GM18861 (cell line): ENCODE measurements around the gene ADAM22.
A peak's percentile ranks its signal among the peaks of the same experiment; 100 is the strongest.
"Not testable (repeated sequence)": the region's sequence is repeated elsewhere in the genome, so short reads cannot be mapped to it uniquely, and the experiment has no call there.

ENCODE experiments used
- ATAC-seq: cut with Tn5 transposase; IDR thresholded peaks from one replicate; pipeline ENCODE4 v1.9.1; 2021; ENCODE audit not compliant: unreplicated experiment

The ADAM22 gene

DNA sequence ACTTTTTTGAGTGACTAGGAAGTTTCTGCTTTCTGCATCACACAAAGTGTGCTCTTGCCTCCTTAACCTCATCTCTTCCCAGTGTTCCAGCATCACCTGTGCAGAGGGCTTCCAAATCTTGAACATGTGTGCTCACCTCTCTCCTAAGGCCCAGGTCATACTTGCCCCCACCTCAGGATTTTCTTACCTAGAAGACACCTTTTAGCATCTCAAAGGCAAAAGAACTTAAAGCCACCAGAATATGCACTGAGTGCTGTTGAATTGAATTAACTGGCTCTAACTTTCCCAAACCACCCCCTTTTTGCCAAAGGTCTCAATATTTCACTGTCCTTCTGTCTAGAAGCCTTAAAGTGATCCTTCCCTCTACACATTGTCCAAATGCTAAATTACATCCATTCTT lies 219.3 kb downstream of the ADAM22 start:
- ATAC-seq = no peak

DNA sequence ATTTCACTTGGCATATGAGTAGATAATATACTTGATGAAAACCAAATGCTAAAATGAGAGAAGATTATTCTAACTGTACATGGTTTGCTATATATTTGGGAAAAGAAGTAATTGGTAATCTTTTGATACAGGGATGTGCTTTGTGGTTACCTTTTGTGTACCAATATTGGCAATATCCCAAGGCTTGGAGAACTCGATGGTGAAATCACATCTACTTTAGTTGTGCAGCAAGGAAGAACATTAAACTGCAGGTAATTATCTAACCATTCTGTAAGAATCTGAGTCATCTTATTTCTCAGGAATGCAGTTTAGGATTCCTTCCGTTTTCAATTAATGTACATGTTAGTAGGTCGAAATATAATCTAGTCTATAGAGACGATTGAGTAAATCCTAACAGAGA lies 221.7 kb downstream of the ADAM22 start:
- no peak for ATAC-seq

DNA sequence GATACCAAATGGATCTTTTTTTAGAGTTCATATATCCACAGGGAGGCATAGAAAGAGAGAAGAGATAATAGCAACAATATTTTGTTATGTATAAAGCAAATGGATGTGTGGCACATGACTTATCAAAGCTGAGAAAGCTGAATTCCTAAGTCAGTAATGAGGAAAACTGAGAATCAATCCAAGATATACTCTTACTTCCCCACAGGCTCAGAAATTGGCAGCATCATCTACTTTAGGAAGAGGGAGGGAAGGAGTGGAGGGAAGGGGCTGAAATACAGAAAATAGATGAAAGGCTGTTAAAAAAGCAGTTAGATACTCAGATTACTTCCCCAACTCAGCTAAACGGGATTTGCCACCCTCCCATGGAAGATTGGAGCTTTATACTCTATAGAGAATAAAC lies 222.3 kb downstream of the ADAM22 start:
- no peak for ATAC-seq

DNA sequence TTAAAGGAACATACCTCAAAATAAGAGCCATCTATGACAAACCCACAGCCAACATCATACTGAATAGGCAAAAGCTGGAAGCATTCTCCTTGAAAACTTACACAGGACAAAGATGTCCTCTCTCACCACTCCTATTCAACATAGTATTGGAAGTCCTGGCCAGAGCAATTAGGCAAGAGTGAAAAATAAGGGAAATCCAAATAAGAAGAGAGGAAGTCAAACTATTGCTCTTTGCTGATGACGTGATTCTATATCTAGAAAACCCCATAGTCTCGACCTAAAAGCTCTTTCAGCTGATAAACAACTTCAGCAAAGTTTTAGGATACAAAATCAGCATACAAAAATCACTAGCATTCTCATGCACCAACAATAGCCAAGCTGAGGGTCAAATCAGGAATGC lies 225.7 kb downstream of the ADAM22 start:
- ATAC-seq = not testable (repeated sequence)

DNA sequence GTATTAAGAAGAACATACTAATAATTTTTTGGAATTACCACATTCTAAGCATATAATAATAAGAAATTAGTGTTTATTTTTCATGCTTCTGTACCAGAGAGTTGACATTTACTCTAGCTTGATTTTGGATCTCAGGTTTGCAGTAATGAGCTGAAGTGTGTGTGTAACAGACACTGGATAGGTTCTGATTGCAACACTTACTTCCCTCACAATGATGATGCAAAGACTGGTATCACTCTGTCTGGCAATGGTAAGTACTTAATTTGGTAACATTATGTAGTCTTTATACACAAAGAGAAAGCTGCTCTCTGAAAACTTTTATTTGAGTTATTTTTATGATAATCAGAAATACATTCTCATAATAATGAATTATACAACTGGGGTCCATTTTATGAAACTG lies 231.6 kb downstream of the ADAM22 start:
- no peak for ATAC-seq

DNA sequence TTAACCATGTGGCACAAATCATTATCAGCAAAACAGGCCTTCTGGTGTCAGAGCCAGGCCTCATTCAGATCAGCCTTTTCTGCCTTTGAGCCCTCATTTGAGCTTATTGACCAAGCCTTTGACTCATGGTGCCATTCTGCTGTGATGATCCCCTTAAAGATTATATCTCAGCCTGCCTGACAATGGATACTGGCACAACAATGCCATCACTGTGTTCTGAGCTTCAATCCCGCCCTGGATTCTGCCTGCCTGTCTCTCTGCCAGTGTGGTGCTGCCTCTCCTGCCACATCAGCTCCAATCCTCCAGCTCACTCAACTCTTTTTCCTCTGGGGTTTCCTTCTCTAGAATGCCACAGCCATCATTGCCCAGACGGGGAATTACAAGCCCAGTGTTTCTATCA lies 233.2 kb downstream of the ADAM22 start:
- ATAC-seq = no peak

DNA sequence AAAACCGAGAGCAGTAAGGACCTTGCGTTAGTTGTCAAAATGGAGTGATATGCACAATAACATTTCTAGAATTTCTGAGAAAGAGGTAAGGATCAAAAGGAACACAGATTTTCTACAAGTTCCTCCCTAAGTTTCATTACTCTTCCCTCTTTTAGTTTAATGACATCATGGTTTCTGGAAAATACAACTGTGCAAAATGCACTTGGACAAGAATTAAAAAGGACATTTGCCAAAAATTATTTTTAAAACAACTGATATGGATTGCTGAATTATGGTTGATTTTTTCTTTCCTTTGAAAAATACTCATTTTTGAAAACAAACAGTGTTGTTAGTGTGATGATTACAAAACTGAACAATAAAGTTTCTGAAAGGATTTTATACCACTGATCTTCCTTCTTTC lies 233.7 kb downstream of the ADAM22 start:
- ATAC-seq = no peak

DNA sequence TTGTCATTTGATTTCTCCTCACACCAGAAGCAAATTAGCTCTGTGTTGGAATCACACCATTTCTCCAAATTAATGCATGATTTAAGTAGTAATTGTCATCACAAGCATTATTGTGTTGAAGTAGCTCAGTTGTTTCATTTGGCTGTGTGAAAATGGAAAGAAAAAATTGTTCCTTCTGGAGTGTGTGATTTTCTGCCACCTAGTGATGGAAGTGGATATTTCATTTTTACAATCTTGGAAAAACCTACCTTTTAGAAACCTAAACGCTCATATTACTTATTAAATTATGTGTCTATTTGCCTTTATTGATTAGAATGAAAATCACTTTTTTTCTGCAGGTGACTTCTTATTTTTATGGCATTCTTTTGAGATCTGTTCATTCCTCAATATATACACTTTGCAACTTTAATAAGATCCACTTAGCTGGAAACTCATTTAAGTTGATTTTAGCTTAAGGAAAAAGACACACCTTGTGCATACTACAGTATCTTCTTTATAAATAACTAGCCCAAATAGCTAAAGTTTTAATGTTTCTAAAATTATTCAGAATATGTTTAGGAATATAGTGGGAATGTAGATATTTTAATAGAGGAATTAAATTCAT lies 235.8 kb downstream of the ADAM22 start:
- ATAC-seq = no peak

DNA sequence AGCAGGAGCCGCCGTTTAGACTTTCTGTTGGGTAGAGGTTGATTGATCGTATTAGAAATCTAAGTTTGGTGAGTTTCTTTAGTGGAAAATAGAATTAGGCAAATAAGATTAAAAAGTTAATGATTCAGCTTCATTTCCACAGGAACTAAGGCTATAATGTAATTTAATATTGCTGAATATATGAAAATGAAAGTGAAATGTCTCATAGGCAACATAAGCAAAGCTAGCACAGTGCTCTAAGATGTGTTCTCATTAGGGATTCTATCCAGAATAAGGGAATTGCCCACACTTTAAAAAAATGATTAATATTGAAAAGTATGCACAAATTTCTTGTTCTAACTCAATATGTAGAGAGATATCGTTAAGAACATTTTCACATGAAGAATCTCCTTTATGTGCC lies 238.8 kb downstream of the ADAM22 start:
- no peak for ATAC-seq

DNA sequence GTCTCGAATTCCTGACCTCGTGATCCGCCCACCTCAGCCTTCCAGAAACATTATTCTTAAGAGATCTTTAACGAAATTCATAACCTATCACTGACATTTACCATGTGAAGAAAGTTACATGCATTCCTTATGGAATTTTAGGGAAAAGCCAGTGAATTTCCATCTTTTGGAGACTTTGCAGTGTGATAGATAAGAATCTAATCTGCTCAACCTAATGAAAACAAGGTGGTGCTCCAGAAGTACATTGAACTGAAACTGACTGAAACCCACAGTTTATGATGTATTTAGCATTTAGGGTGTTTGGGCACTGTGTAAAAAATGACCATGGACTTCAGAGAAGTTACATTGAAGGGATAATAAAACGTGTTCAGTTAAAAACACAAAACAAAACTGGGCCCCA lies 242.1 kb downstream of the ADAM22 start:
- ATAC-seq = no peak

DNA sequence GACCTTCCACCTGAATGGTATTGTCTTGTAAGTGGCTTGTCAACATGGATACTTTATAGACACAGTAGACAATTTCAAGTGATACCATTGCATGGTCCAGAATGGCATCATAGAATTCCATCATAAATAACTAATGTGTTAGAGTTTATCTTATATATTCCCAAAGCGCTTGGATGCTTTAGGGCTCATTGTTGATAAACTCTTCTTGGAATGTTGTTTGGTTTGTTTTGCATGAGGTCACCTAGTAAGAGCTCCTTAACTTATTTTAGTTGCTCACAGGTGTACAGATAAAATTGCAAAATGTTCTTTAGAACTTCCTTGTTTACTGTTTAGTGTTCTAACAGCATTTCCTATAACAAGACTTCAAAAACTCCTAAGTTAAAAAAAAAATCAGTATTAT lies 249.0 kb downstream of the ADAM22 start:
- no peak for ATAC-seq

DNA sequence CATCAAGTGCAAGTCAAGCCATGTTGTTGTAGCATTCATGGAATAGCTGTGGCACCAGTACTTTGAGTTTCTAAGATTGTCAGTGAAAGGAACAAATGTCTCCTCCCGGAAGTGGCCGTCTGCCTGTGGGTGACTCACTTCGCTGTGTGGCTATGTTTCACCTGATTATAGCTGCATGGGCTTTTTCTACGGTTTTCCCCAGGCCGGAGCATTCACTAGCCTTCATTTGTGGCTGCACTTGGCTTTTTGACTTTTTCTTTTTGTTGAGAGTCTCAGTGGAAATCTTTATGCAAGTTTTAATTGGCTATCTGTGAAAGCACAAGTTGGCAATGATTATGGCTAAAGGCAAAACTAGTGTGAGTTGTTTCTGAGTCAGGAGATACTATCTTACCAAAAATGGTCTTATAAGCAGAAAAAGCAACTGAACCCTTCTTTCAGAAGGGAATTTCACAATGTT lies 250.8 kb downstream of the ADAM22 start:
- ATAC-seq = no peak

DNA sequence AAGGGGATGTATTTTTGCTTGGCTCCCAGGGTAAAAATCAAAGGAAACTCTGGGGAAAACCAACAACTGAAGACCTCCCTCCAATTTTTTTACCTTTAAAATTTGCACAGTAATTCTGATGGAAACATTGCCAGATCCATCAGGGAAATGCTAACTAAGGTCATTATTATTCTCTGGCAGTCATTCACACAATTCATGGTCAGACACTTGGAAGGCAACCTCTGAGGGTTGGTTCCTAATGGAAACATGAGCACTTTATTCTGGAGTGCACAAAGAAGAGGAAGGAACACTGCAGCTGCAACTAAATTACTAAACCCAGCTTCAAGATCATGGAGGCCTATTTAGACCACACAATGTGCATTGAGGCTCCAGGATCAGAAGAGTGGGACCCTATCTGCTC lies 251.6 kb downstream of the ADAM22 start:
- no peak for ATAC-seq

DNA sequence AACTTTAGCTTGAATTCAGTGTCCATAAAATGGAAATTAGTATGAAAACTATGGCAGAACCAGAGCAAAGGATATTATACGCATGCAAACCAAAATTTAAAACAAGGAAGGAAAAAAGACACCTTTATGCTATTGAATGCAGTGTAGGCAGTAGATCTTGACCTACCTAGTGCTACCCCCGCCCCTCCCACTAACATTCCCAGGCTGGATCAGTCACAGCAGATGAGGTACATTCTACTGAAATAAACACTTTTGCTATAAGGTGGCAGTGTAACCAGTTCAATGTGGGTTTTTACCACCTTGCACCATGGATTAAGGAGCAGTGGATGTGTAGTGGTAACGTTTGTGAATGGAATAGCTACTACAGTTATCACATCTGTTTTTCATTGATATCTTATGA lies 257.9 kb downstream of the ADAM22 start:
- no peak for ATAC-seq

DNA sequence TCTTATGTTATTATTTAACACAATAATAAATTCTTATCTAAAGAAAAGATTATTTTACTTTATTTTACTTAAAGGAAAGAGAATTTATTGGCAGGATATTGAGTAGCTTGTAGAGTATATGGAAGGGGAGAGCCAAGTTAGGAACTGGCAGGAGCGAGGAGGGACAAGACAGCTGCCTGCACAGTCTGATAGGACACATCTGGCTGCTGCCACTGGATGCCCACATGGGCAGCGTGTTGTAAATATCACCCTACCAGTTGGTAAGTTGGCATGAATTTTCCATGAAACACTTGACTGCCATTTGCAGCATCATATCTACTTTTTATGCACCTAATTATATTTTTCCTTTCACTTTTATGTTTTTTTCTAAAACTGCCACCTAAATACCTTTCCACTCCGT lies 266.2 kb downstream of the ADAM22 start:
- ATAC-seq = no peak

DNA sequence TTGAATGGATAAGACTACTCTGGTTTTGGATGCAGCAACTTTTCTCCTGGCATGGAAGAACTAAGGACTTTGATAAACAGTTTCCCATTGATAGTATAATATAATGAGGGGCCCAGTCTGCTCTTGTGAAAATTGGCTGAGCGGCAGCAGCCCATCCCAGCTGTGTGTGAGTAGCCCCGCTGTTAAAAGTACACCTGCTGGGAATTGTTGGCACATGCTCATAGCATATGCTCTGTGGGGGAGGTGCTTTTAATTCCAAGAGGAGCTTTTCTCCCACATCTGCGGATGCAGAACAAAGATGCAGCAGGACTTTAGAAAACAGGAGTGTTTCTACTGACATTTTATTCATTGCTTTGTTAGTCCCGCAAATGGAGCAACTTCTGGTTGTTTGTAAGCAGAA lies 266.7 kb downstream of the ADAM22 start:
- no peak for ATAC-seq

DNA sequence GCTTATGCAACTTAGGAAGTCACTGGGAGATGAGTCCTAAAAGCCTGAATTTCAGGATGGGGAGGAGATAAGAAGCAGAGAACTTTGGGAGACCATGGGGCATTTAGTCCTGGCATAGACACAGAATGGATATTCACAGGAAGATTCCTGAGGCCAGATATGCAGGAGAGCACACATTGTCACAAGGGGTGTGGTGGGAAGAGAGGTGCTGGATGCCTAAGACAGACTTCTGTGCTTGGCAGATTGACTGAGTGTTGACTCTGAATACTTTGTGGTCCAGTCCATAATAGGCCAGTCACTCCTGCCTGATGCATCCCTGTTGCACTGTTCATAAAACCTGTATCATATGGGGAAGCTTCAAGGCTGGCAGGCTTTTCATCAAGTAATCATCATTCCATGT lies 267.3 kb downstream of the ADAM22 start:
- no peak for ATAC-seq

DNA sequence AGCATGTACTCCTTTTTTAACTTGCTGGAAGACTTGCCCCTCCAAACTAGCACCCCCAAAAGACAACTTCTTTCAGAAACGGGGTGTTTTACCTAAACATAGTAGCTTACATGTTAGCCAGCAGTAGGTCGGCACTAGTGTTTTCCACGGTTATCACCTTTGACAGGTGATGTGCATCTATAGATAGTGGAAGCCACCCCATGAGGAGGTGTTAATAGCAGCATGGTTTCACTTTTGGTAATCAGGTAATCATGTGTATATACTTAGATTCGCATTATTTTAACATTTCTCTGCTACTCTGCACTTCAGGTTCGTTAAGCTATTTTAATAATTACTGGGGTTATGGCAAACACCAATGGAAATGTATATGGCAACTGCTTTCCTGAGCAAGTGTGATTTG lies 268.2 kb downstream of the ADAM22 start:
- ATAC-seq = no peak

DNA sequence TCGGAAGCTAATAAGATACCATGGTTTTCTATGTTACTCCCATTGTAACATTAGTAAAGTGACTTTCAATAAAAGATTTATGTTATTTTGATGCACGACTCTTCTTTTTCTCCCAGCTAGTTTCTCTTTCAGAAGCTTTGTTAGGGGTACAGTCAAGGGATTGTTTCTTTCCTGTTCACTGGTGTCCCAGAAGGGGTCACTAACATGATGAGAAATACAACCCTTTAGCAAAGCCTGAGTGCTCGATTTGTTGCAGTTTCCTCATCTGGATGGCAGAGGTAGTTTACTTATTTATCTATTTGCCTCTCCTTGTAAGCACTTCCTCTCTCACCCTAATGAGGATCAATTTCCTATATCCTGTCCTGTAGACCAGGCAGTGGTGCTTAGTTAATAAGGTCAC lies 268.7 kb downstream of the ADAM22 start:
- peak; percentile 40 for ATAC-seq

DNA sequence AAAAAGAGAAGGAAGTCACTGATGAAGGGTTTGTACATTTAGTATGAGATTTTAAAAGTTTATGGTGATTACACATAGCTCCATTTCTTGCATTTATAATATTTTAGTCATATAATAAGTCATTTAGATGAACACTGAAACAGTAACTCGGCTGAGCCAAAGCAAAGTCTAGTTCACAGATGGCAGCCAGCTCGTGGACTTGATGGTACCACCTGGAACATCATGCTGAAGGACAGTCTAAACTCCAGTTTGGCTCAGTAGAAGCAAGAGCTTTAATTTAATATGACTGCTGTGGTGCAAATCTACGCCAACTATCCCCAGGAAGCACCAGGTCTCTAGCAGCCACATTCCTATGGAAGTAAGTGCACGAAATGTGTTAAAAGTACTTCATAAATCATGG lies 269.4 kb downstream of the ADAM22 start:
- ATAC-seq = no peak

DNA sequence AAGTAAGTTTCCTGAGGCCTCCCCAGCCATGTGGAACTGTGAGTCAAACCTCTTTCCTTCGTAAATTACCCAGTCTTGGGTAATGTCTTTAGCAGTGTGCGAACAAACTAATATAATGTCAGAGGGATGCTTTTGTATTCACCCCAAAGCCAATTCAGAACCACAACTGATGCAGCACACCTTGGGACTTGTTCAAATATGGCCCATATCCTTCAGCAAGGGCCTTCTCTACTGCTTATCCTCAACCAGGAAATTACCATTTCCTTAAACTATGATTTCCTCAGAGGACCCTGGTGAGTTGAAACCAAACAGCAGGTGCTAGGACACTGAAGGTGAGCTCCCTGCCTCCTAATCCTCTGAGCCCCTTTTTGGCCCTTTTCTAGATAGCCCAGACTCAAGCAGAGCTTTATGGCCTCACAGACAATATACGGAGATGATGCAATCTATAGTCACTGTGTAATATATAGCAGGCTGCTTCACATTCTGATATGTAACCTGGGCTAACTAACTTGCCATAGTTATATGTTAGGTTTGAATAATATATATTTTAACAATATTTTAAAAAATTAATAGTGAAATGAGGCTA lies 270.6 kb downstream of the ADAM22 start:
- ATAC-seq = no peak

DNA sequence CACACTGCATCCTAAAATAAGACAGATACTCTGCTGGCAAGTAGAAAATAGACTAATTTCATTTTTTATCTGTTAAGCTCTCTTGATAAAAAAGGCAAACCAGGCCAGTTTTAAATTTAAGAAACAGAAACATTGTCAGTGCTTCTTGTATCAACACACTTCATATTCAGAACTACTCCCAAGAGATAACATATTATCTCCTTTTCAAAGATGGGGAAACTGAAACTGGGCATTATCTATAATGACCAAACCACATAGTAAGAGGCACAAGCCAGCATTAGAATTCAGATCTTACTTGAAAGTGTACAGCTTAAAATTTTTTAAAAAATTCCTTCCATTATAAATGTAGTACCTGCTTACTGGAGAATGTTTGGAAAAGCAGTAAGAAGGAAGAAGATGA lies 271.1 kb downstream of the ADAM22 start:
- no peak for ATAC-seq

DNA sequence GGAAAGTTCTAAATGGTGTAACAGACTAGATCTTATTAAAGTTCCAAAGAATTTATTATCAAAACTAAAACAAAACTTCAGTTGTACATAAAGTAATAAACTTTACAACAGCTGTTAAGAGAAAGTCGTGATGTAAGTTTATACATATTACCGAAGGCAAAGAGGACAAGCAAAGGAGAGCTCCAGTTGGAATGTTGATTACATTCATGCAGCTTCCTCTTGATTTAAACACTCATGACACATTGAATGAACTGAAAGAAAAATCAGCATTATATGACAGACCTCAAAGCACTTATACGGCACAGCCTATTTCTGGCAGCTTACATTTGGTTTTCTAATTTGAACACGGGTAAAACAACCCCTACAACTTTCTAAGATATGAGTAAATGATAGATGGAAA lies 272.2 kb downstream of the ADAM22 start:
- ATAC-seq = no peak
